H1 (cell line): ENCODE results near the gene RRM1. TPM values are rescaled to one million over a fixed set of nuclear protein-coding genes. Genes with fewer than 3 reads are reported as not detected.

ENCODE experiments used
- CTCF ChIA-PET: fragments of 300-600 bp; sonication (Branson Sonifier 250); formaldehyde crosslinking; loops from one replicate; lab custom pipeline; 2021; ENCODE audit not compliant: partially characterized antibody; lab: Charles Lee
- POLR2A ChIA-PET: fragments of 300-600 bp; sonication (Branson Sonifier 250); formaldehyde crosslinking; loops from one replicate; lab custom pipeline; 2021; ENCODE audit warnings: inconsistent platforms; ENCODE audit not compliant: partially characterized antibody; lab: Charles Lee
- DNase-seq, 2 experiments: peaks; one replicate each; pipeline versions ENCODE4 v3.0.0 to v3.0.0-alpha.2; 2010 to 2022; ENCODE audit warnings: low spot score in 2 of 2, low read depth in 1 of 2, mixed read lengths in 1 of 2
- FAIRE-seq: peaks from 2 replicates; lab custom pipeline; 2011; peaks lifted over from hg19 to GRCh38; lab: Jason Lieb, UNC
- H2AFZ ChIP-seq: 2 replicates; pipeline ENCODE4 v1.8.1; 2012; ENCODE audit warnings: low read length, inconsistent platforms
- H2AK5ac ChIP-seq: 2 replicates; pipeline ENCODE4 v1.6.1; 2013; ENCODE audit warnings: low read depth, low read length
- H2BK120ac ChIP-seq: replicated peaks from 2 replicates; pipeline ENCODE3; 2013; ENCODE audit warnings: low read depth, low read length, inconsistent platforms
- H2BK12ac ChIP-seq: 2 replicates; pipeline ENCODE4 v1.6.1; 2013; ENCODE audit warnings: low read depth, low read length
- H2BK15ac ChIP-seq: 2 replicates; pipeline ENCODE4 v1.6.1; 2013; ENCODE audit warnings: low read length
- H2BK20ac ChIP-seq: 2 replicates; pipeline ENCODE4 v1.6.1; 2013; ENCODE audit warnings: low read length
- H2BK5ac ChIP-seq: 2 replicates; pipeline ENCODE4 v1.6.1; 2013; ENCODE audit warnings: low read depth, low read length
- H3K14ac ChIP-seq: 2 replicates; pipeline ENCODE4 v1.6.1; 2013; ENCODE audit warnings: inconsistent platforms; ENCODE audit not compliant: insufficient read length
- H3K18ac ChIP-seq: 2 replicates; pipeline ENCODE4 v1.6.1; 2013; ENCODE audit warnings: low read length; ENCODE audit errors: extremely low read depth
- H3K23ac ChIP-seq: 2 replicates; pipeline ENCODE4 v1.6.1; 2013; ENCODE audit warnings: inconsistent platforms; ENCODE audit not compliant: insufficient read length
- H3K23me2 ChIP-seq: 2 replicates; pipeline ENCODE4 v1.6.1; 2013; ENCODE audit warnings: low read depth, low read length
- H3K27ac ChIP-seq: 2 replicates; pipeline ENCODE4 v1.6.1; 2011; ENCODE audit warnings: low read depth, low read length, inconsistent platforms
- H3K27me3 ChIP-seq, 4 experiments: replicated peaks in 1 of 4; 1 replicate in 1 of 4; 2 replicates in 3 of 4; pipeline versions ENCODE4 v1.6.1 to v1.8.1; 2011 to 2013; ENCODE audit warnings: low read length in 3 of 4, mild to moderate bottlenecking in 3 of 4, inconsistent platforms in 2 of 4, mixed read lengths in 2 of 4, moderate library complexity in 1 of 4; ENCODE audit not compliant: control insufficient read depth in 3 of 4, insufficient read depth in 3 of 4; ENCODE audit errors: extremely low read depth in 1 of 4
- H3K36me3 ChIP-seq, 4 experiments: 2 replicates each; pipeline versions ENCODE4 v1.6.1 to v1.8.1; 2011 to 2013; ENCODE audit warnings: mild to moderate bottlenecking in 4 of 4, low read length in 3 of 4, moderate library complexity in 2 of 4, control low read depth in 1 of 4, inconsistent platforms in 1 of 4; ENCODE audit not compliant: insufficient read depth in 4 of 4, control insufficient read depth in 2 of 4
- H3K4ac ChIP-seq: replicated peaks from 2 replicates; pipeline ENCODE3; 2013; ENCODE audit warnings: low read length, low read depth, mixed read lengths, inconsistent platforms; ENCODE audit not compliant: insufficient read length
- H3K4me1 ChIP-seq, 4 experiments: replicated peaks in 1 of 4; 1 replicate in 1 of 4; 2 replicates in 3 of 4; pipeline versions ENCODE4 v1.6.1 to v1.8.1; 2011 to 2013; ENCODE audit warnings: low read length in 3 of 4, inconsistent platforms in 2 of 4, mixed read lengths in 1 of 4; ENCODE audit not compliant: insufficient read depth in 4 of 4, control insufficient read depth in 3 of 4
- H3K4me2 ChIP-seq, 2 experiments: 2 replicates each; pipeline versions ENCODE4 v1.6.1 to v1.8.1; 2011 to 2013; ENCODE audit warnings: low read depth in 2 of 2, low read length in 2 of 2, control low read depth in 1 of 2, inconsistent platforms in 1 of 2, mild to moderate bottlenecking in 1 of 2; ENCODE audit not compliant: insufficient read depth in 1 of 2
- H3K4me3 ChIP-seq, 4 experiments: fragments of 200-600, 300-600 bp in 1 of 4; sonication (generic), shearing (Covaris generic), sonication (Bioruptor Twin) in 1 of 4; 2 replicates each; pipeline versions ENCODE4 v1.5.1 to v1.8.1; 2011 to 2016; ENCODE audit warnings: low read length in 4 of 4, low read depth in 3 of 4, control low read depth in 2 of 4, inconsistent platforms in 2 of 4, mild to moderate bottlenecking in 2 of 4, mixed read lengths in 1 of 4, moderate library complexity in 1 of 4; ENCODE audit not compliant: insufficient read depth in 2 of 4; ENCODE audit errors: extremely low read depth in 1 of 4
- H3K56ac ChIP-seq: replicated peaks from 2 replicates; pipeline ENCODE3; 2013; ENCODE audit warnings: low read depth, mild to moderate bottlenecking, mixed read lengths, low read length, inconsistent platforms; ENCODE audit not compliant: insufficient read length
- H3K79me1 ChIP-seq: 2 replicates; pipeline ENCODE4 v1.6.1; 2013; ENCODE audit warnings: low read depth, low read length, control low read depth
- H3K79me2 ChIP-seq, 2 experiments: 2 replicates each; pipeline versions ENCODE4 v1.6.1 to v1.8.1; 2012 to 2013; ENCODE audit warnings: low read length in 2 of 2, mild to moderate bottlenecking in 2 of 2, inconsistent platforms in 1 of 2; ENCODE audit not compliant: insufficient read depth in 2 of 2, control insufficient read depth in 1 of 2
- H3K9ac ChIP-seq, 4 experiments: replicated peaks in 1 of 4; 1 replicate in 1 of 4; 2 replicates in 3 of 4; pipeline versions ENCODE4 v1.6.1 to v1.8.1; 2011 to 2013; ENCODE audit warnings: low read depth in 3 of 4, low read length in 3 of 4, control low read depth in 2 of 4, mild to moderate bottlenecking in 2 of 4, moderate library complexity in 2 of 4, inconsistent platforms in 1 of 4; ENCODE audit errors: extremely low read depth in 1 of 4
- H3K9me3 ChIP-seq, 2 experiments: 2 replicates each; pipeline versions ENCODE4 v1.6.1 to v1.8.1; 2012 to 2013; ENCODE audit warnings: mild to moderate bottlenecking in 2 of 2, moderate library complexity in 2 of 2, control low read depth in 1 of 2, inconsistent platforms in 1 of 2, low read depth in 1 of 2, low read length in 1 of 2, mixed read lengths in 1 of 2; ENCODE audit not compliant: insufficient read depth in 2 of 2
- H4K20me1 ChIP-seq, 2 experiments: replicated peaks in 1 of 2; 2 replicates each; pipeline versions ENCODE3 to v1.8.1; 2011 to 2013; ENCODE audit warnings: inconsistent platforms in 2 of 2, low read length in 2 of 2, mild to moderate bottlenecking in 1 of 2; ENCODE audit not compliant: insufficient read depth in 2 of 2, control insufficient read depth in 1 of 2
- H4K5ac ChIP-seq: 2 replicates; pipeline ENCODE4 v1.6.1; 2013; ENCODE audit warnings: low read length, low read depth, mixed read lengths, inconsistent platforms; ENCODE audit not compliant: insufficient read length
- H4K8ac ChIP-seq: 2 replicates; pipeline ENCODE4 v1.8.0; 2013; ENCODE audit warnings: mild to moderate bottlenecking, moderate library complexity, low read length, inconsistent platforms; ENCODE audit not compliant: insufficient read depth; ENCODE audit errors: extremely low read depth
- H4K91ac ChIP-seq: replicated peaks from 2 replicates; pipeline ENCODE3; 2013; ENCODE audit warnings: low read length, mixed read lengths, inconsistent platforms; ENCODE audit not compliant: insufficient read length
- BCL11A ChIP-seq, 2 experiments: IDR thresholded peaks; one replicate each; pipeline ENCODE4 v1.6.1; 2011; ENCODE audit warnings: low read depth in 2 of 2, low read length in 2 of 2, mild to moderate bottlenecking in 2 of 2
- CBX5 ChIP-seq: fragments of 300-800, 300-1000 bp; sonication (generic); IDR thresholded peaks from 2 replicates; pipeline ENCODE4 v1.7.1; 2016; ENCODE audit warnings: antibody characterized with exemption, low read length, low read depth
- KDM4A ChIP-seq: IDR thresholded peaks from one replicate; pipeline ENCODE4 v1.7.1; 2012; ENCODE audit warnings: low read depth, mild to moderate bottlenecking, moderate library complexity, low read length, inconsistent platforms; ENCODE audit not compliant: severe bottlenecking
- PHF8 ChIP-seq: fragments of 200-600 bp; sonication (generic); conservative IDR thresholded peaks from 2 replicates; pipeline ENCODE4 v1.7.1; 2012; ENCODE audit warnings: low read depth, mild to moderate bottlenecking, inconsistent platforms, low read length, moderate library complexity
- RBBP5 ChIP-seq: IDR thresholded peaks from 2 replicates; pipeline ENCODE4 v1.7.1; 2012; ENCODE audit warnings: low read depth, mild to moderate bottlenecking, inconsistent platforms, low read length, moderate library complexity, borderline replicate concordance
- SIX5 ChIP-seq: IDR thresholded peaks from 2 replicates; pipeline ENCODE4 v1.6.1; 2011; ENCODE audit warnings: mild to moderate bottlenecking, low read depth, low read length
- SRF ChIP-seq: IDR thresholded peaks from 2 replicates; pipeline ENCODE4 v1.6.1; 2011; ENCODE audit warnings: mild to moderate bottlenecking, low read depth, low read length, moderate library complexity
- TBP ChIP-seq: IDR thresholded peaks from 2 replicates; pipeline ENCODE4 v1.6.1; 2011; ENCODE audit warnings: low read depth, low read length, improper control_type of control experiment
- TCF12 ChIP-seq: IDR thresholded peaks from 2 replicates; pipeline ENCODE4 v1.6.1; 2011; ENCODE audit warnings: low read depth, mild to moderate bottlenecking, low read length
- TEAD4 ChIP-seq: IDR thresholded peaks from 2 replicates; pipeline ENCODE4 v1.6.1; 2012; ENCODE audit warnings: low read depth, low read length, inconsistent platforms, mixed read lengths
- WGBS, 2 experiments: shearing (Covaris generic) in 1 of 2; methylation state at CpG; one replicate each; pipeline versions ENCODE4 v1.1.6 to v1.1.7; 2013 to 2015; ENCODE audit warnings: low lambda C conversion rate in 2 of 2, mixed read lengths in 2 of 2, inconsistent platforms in 1 of 2, low coverage in 1 of 2, missing lambda C conversion rate in 1 of 2; ENCODE audit not compliant: insufficient replicate concordance in 2 of 2, insufficient coverage in 1 of 2, insufficient read length in 1 of 2; ENCODE audit errors: extremely low coverage in 1 of 2, missing lambda C conversion rate in 1 of 2; 5-methylcytosine and 5-hydroxymethylcytosine counted together
- polyA plus RNA-seq, 7 experiments: library from polyadenylated mRNA; depleted of rRNA in 3 of 7; stranded (reverse) in 5 of 7; unstranded in 2 of 7; fragments of >200 nt in 5 of 7; fragments of 200-250 nt in 2 of 7; gene quantifications; 1 replicate in 5 of 7; 2 replicates in 1 of 7; 4 replicates in 1 of 7; pipeline versions ENCODE4 v1.2.1 to v1.2.3, GENCODE V29; 2011 to 2013; ENCODE audit warnings: missing spikeins in 2 of 7, mixed read lengths in 2 of 7
- total RNA-seq: library from RNA; stranded (reverse); fragmentation: NEBNext Ultra II Directional; extraction: Animal tissue kit (Norgen Biotek cat#: 25700); gene quantifications from 2 replicates; pipeline ENCODE4 v1.2.1, GENCODE V29; 2021

The RRM1 gene
- total and polyA plus RNA-seq, 2 of the 8 experiments (the other 6 are each of a cell fraction or from before 2014, with no cell fraction given), result 63.6 to 126 TPM

- FAIRE-seq, result no peak
- no peaks in the 10 kb centered on the region for H3K9me3 ChIP-seq
- no peak overlapping the region for H3K23ac ChIP-seq
- no peak overlapping the region for H2BK120ac ChIP-seq
- no peak overlapping the region for H3K56ac ChIP-seq
- H3K4me2 ChIP-seq, result no peak overlapping the region
- H3K4me1 ChIP-seq, result no peaks in the 10 kb centered on the region
- no peak overlapping the region for H3K14ac ChIP-seq
- DNase-seq, result no peak
- no peaks in the 10 kb centered on the region for H3K23me2 ChIP-seq
- no peak overlapping the region for H4K91ac ChIP-seq
- no peak overlapping the region for H2BK20ac ChIP-seq
- no peak for TF ChIP-seq TEAD4
- TF ChIP-seq RBBP5, result no peak
- TF ChIP-seq TBP, result no peak
- no peak for TF ChIP-seq TCF12
- TF ChIP-seq SIX5, result no peak
- TF ChIP-seq KDM4A, result no peak
- TF ChIP-seq BCL11A (IDR thresholded peaks at IDR 0.05; ENCODE audit: low read depth in 2 of 2, low read length in 2 of 2), result no peak
- TF ChIP-seq CBX5, result no peak
- no peak for TF ChIP-seq SRF
- TF ChIP-seq PHF8, result no peak
- H2BK15ac ChIP-seq, result no peak overlapping the region
- WGBS, 2 experiments, result 95% methylated on average over 1 of the region's 1 CpG; no CpG with 5 or more reads in 1 of the 2 experiments
- no peak overlapping the region for H3K4ac ChIP-seq
- no peak overlapping the region for H2BK5ac ChIP-seq
- H3K36me3 ChIP-seq, result peaks cover 0 to 55% (median 21%) of the 10 kb centered on the region in 4 experiments; a peak in 6 of 8 replicates
- H2BK12ac ChIP-seq, result no peak overlapping the region
- H2AFZ ChIP-seq, result no peak overlapping the region
- H3K27ac ChIP-seq, result no peak overlapping the region
- H3K27me3 ChIP-seq, result no peaks in the 10 kb centered on the region
- H4K5ac ChIP-seq, result no peak overlapping the region
- ChIA-PET POLR2A (no interaction called here), CTCF (no interaction called here)
- H3K9ac ChIP-seq, result no peak overlapping the region
- no peak overlapping the region for H2AK5ac ChIP-seq
- no peak overlapping the region for H3K4me3 ChIP-seq
- no peaks in the 10 kb centered on the region for H3K79me1 ChIP-seq
- peaks cover 0 to 4% of the 10 kb centered on the region in 2 experiments for H4K20me1 ChIP-seq
- H3K79me2 ChIP-seq, result peaks cover 0 to 3% of the 10 kb centered on the region in 2 experiments; a peak in 1 of 4 replicates
- H4K8ac ChIP-seq, result no peak overlapping the region
- H3K18ac ChIP-seq, result no peak overlapping the region
These were observed 11.3 kb downstream of the RRM1 start for GRCh38 chr11:4105916-4106315.
